Activated T-cell treated with anti-CD3 and anti-CD28 coated beads, Interleukin-2, amount 50 U/mL, for 4 hours (primary cell): ENCODE results near the gene PHLDB1. TPM values are rescaled to one million over a fixed set of nuclear protein-coding genes. Genes with fewer than 3 reads are reported as not detected.

Experiments
- ATAC-seq, 2 donors: fragments of 200-7000 bp; cut with Tn5 transposase; one replicate each; pipeline ENCODE4 v1.10.0; 2021
- DNase-seq: peaks from one replicate; pipeline ENCODE4 v3.0.0-alpha.2; 2020
- H3K27me3 Mint-ChIP-seq: one replicate; pipeline ENCODE4 v1.8.0; 2021; ENCODE audit warnings: low read depth, mixed read lengths
- H3K36me3 Mint-ChIP-seq: one replicate; pipeline ENCODE4 v1.8.0; 2022; ENCODE audit warnings: mixed read lengths; ENCODE audit not compliant: insufficient read depth
- H3K4me1 Mint-ChIP-seq: one replicate; pipeline ENCODE4 v1.8.0; 2021; ENCODE audit warnings: low read depth, mixed read lengths
- H3K4me3 Mint-ChIP-seq: one replicate; pipeline ENCODE4 v1.8.0; 2021; ENCODE audit warnings: mild to moderate bottlenecking, moderate library complexity, mixed read lengths
- H3K9me3 Mint-ChIP-seq: one replicate; pipeline ENCODE4 v1.8.0; 2021; ENCODE audit warnings: mixed read lengths
- total RNA-seq, 3 donors: library from RNA; stranded (reverse); gene quantifications; one replicate each; pipeline ENCODE4 v1.2.1, GENCODE V29; 2021

PHLDB1 gene
- total RNA-seq, 3 donors from 2014 or later: 0.90 to 1.9 (median 1.3) TPM

- ATAC-seq: no peak
- Mint-ChIP-seq H3K9me3 (peaks cover 4% of the 10 kb centered on the region), H3K4me3 (no peak overlapping the region), H3K4me1 (peaks cover 61% of the 10 kb centered on the region), H3K36me3 (no peaks in the 10 kb centered on the region), H3K27me3 (no peaks in the 10 kb centered on the region)
- DNase-seq: no peak
Measured at GRCh38 chr11:118697346-118697745, 89.9 kb downstream of the PHLDB1 start.

GRCh38 chr11:118699506-118700220 is 92.2 kb downstream of the PHLDB1 start:
- ATAC-seq (peak; percentile 49 to 65), DNase-seq (peak; percentile 31)
- Mint-ChIP-seq H3K9me3 (peaks cover 4% of the 10 kb centered on the region), H3K4me3 (no peak overlapping the region), H3K4me1 (peaks cover 60% of the 10 kb centered on the region), H3K36me3 (no peaks in the 10 kb centered on the region), H3K27me3 (no peaks in the 10 kb centered on the region)

GRCh38 chr11:118703563-118704106 is 96.2 kb downstream of the PHLDB1 start:
- Mint-ChIP-seq H3K4me3 (no peak overlapping the region), H3K9me3 (peaks cover 4% of the 10 kb centered on the region), H3K27me3 (no peaks in the 10 kb centered on the region), H3K4me1 (peaks cover 51% of the 10 kb centered on the region), H3K36me3 (no peaks in the 10 kb centered on the region)
- ATAC-seq: no peak
- no peak for DNase-seq

GRCh38 chr11:118705111-118705741 is 97.8 kb downstream of the PHLDB1 start:
- Mint-ChIP-seq H3K36me3 (no peaks in the 10 kb centered on the region), H3K4me1 (peaks cover 35% of the 10 kb centered on the region), H3K27me3 (no peaks in the 10 kb centered on the region), H3K4me3 (peak overlapping the region; percentile 20), H3K9me3 (peaks cover 3% of the 10 kb centered on the region)
- no peak for DNase-seq
- ATAC-seq: peak; percentile 56 to 67

GRCh38 chr11:118705791-118706545 is 98.6 kb downstream of the PHLDB1 start:
- peaks cover 32% of the 10 kb centered on the region for H3K4me1 Mint-ChIP-seq
- no peak for ATAC-seq

GRCh38 chr11:118706546-118706825 is 99.1 kb downstream of the PHLDB1 start:
- Mint-ChIP-seq H3K4me1 (peaks cover 32% of the 10 kb centered on the region), H3K36me3 (no peaks in the 10 kb centered on the region), H3K4me3 (no peak overlapping the region), H3K27me3 (no peaks in the 10 kb centered on the region), H3K9me3 (no peaks in the 10 kb centered on the region)
- DNase-seq: no peak
- no peak for ATAC-seq

More at GRCh38 chr11:118705791-118706545, 98.6 kb downstream of the PHLDB1 start:
- DNase-seq: no peak
- Mint-ChIP-seq H3K36me3 (no peaks in the 10 kb centered on the region), H3K27me3 (no peaks in the 10 kb centered on the region), H3K9me3 (no peaks in the 10 kb centered on the region), H3K4me3 (no peak overlapping the region)

Other genes with a start within 250 kb of the PHLDB1 start
- gene UBE4A, start 248.0 kb upstream of the PHLDB1 start, total RNA-seq: 10 to 100 TPM; 43.7 to 45.1 (median 45.0) TPM
- gene ATP5MG, start 206.0 kb upstream of the PHLDB1 start, total RNA-seq: 100 to 1,000 TPM; 236 to 266 (median 251) TPM
- 10 to 100 TPM; 42.5 to 54.8 (median 44.1) TPM for gene KMT2A, start 171.1 kb upstream of the PHLDB1 start, total RNA-seq
- gene TTC36, start 80.1 kb upstream of the PHLDB1 start, total RNA-seq: 1 to 10 TPM in 2 of 3 donors, under 1 TPM in 1; 0.84 to 1.1 (median 1.1) TPM
- gene TMEM25, start 76.4 kb upstream of the PHLDB1 start, total RNA-seq: 10 to 100 TPM; 10.1 to 13.8 (median 12.9) TPM
- gene IFT46, start 41.7 kb upstream of the PHLDB1 start, total RNA-seq: 10 to 100 TPM; 22.5 to 29.7 (median 23.2) TPM
- 100 to 1,000 TPM; 180 to 190 (median 183) TPM for gene ARCN1, start 35.2 kb upstream of the PHLDB1 start, total RNA-seq
- gene TREH, start 72.0 kb downstream of the PHLDB1 start, total RNA-seq: not detected
- gene DDX6, start 183.5 kb downstream of the PHLDB1 start, total RNA-seq: 100 to 1,000 TPM; 121 to 147 (median 132) TPM